ENCODE data around the gene SSBP3.

Gene SSBP3

DNA sequence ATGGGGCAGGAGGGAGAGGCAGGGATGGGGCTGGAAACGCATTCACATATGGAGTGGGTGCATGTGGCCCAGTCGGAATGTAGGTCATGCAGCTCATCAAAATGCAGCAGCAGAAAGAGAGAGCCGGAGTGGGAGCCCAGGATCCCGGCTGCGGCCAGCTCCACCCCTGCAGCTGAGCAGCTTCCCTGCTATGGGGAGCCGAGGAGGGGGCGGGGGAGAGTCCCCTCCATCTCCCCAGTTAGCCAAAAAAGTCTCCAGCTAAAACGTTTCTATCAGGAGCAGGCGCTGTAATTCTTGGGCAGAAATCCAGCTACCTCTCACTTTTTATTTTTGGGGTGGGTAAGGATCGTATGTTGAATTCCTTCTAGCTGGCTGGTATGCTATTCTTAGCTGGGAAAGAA, 166.6 kb downstream of the SSBP3 start:
- H3K79me2 ChIP-seq (ENCODE audit: insufficient read depth, low read length): no peaks in the 10 kb centered on the region
- H3K9me3 ChIP-seq (ENCODE audit: insufficient read depth, low read length): no peaks in the 10 kb centered on the region
- no peak overlapping the region for H2AFZ ChIP-seq (ENCODE audit: low read depth, low read length, severe bottlenecking)
- no peak for TF ChIP-seq EZH2phosphoT487 (conservative IDR thresholded peaks at IDR 0.05; ENCODE audit: low read length)
- TF ChIP-seq, protein P1, sequence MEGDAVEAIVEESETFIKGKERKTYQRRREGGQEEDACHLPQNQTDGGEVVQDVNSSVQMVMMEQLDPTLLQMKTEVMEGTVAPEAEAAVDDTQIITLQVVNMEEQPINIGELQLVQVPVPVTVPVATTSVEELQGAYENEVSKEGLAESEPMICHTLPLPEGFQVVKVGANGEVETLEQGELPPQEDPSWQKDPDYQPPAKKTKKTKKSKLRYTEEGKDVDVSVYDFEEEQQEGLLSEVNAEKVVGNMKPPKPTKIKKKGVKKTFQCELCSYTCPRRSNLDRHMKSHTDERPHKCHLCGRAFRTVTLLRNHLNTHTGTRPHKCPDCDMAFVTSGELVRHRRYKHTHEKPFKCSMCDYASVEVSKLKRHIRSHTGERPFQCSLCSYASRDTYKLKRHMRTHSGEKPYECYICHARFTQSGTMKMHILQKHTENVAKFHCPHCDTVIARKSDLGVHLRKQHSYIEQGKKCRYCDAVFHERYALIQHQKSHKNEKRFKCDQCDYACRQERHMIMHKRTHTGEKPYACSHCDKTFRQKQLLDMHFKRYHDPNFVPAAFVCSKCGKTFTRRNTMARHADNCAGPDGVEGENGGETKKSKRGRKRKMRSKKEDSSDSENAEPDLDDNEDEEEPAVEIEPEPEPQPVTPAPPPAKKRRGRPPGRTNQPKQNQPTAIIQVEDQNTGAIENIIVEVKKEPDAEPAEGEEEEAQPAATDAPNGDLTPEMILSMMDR (IDR thresholded peaks at IDR 0.05; ENCODE audit: insufficient read depth, low read length, poor library complexity, severe bottlenecking): no peak
- no peaks in the 10 kb centered on the region for H3K27me3 ChIP-seq (ENCODE audit: low read length)
- no peak overlapping the region for H3K9ac ChIP-seq (ENCODE audit: low read length)
- H3K4me3 ChIP-seq (ENCODE audit: insufficient read depth, low read length, poor library complexity, severe bottlenecking): no peak overlapping the region
- no peaks in the 10 kb centered on the region for H3K36me3 ChIP-seq (ENCODE audit: low read length)
- H3F3A ChIP-seq (ENCODE audit: insufficient read depth): no peaks in the 10 kb centered on the region
- no peak overlapping the region for H3K27ac ChIP-seq (ENCODE audit: low read depth, low read length)
- H3K9me2 ChIP-seq (replicated peaks; ENCODE audit: insufficient read depth, low read length): no peaks in the 10 kb centered on the region
- no peaks in the 10 kb centered on the region for H4K20me1 ChIP-seq (ENCODE audit: low read depth, low read length)
- no peak overlapping the region for H3K4me2 ChIP-seq (ENCODE audit: low read depth, low read length, poor library complexity, severe bottlenecking)

DNA sequence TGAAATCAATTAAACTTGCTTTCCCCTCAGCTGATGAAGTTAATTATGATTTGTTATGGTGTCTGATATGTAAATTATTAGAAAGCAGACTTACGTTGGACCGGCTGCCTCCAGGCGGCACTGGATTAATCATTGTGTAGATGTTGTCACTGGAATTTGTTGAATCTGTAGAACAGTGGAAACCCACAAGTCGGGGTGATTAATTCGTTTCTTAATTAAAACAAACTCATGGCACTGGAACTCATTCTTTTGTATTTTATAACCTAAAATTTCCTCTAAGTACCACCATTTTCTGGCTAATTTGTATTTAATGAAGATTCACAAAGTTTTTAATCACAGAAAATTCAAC, 167.2 kb downstream of the SSBP3 start:
- no peaks in the 10 kb centered on the region for H3K79me2 ChIP-seq (ENCODE audit: insufficient read depth, low read length)
- no peaks in the 10 kb centered on the region for H4K20me1 ChIP-seq (ENCODE audit: low read depth, low read length)
- H3F3A ChIP-seq (ENCODE audit: insufficient read depth): no peaks in the 10 kb centered on the region
- no peak overlapping the region for H3K9ac ChIP-seq (ENCODE audit: low read length)
- no peak overlapping the region for H3K4me3 ChIP-seq (ENCODE audit: insufficient read depth, low read length, poor library complexity, severe bottlenecking)
- H3K27me3 ChIP-seq (ENCODE audit: low read length): no peaks in the 10 kb centered on the region
- no peak for TF ChIP-seq EZH2phosphoT487 (conservative IDR thresholded peaks at IDR 0.05; ENCODE audit: low read length)
- TF ChIP-seq, protein P1 (IDR thresholded peaks at IDR 0.05; ENCODE audit: insufficient read depth, low read length, poor library complexity, severe bottlenecking): no peak
- no peak overlapping the region for H2AFZ ChIP-seq (ENCODE audit: low read depth, low read length, severe bottlenecking)
- H3K36me3 ChIP-seq (ENCODE audit: low read length): no peaks in the 10 kb centered on the region
- H3K27ac ChIP-seq (ENCODE audit: low read depth, low read length): no peak overlapping the region
- no peaks in the 10 kb centered on the region for H3K9me2 ChIP-seq (replicated peaks; ENCODE audit: insufficient read depth, low read length)
- no peaks in the 10 kb centered on the region for H3K9me3 ChIP-seq (ENCODE audit: insufficient read depth, low read length)
- H3K4me2 ChIP-seq (ENCODE audit: low read depth, low read length, poor library complexity, severe bottlenecking): no peak overlapping the region

DNA sequence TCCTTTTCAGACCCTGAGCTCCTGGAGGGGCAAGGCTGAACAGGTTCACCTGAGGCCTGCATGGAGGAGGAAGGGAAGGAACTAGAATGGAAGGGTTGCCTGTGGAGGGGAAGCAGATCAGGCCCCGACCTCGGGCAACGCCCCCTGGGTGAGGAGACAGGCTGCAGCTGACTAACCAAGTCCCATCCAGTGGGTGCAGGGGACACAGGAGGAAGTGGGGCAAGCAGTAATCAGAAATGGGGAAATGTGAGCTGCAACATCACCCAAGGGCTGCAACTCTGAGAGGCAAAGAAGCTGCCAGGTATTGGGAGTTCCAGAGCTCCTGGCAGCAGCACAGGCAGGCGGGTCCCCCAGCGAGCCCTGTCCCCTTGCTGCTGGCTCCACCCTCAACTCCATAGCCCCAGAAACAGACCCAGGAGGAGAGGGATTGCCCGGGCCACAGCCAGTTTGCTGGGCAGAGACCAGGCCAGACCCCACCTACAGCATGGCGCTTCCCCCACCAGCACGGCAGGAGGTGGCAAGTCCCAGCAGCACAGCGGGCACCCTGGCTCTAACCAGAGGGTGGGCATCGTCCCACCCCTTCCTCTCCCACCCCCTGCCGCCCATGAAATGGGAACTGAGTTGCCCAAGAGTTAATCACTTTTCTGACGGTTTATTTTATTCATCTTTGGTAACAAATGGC, 167.7 kb downstream of the SSBP3 start:
- H3K4me2 ChIP-seq (ENCODE audit: low read depth, low read length, poor library complexity, severe bottlenecking): no peak overlapping the region
- H3K27ac ChIP-seq (ENCODE audit: low read depth, low read length): no peak overlapping the region
- no peaks in the 10 kb centered on the region for H3K9me2 ChIP-seq (replicated peaks; ENCODE audit: insufficient read depth, low read length)
- no peak overlapping the region for H3K9ac ChIP-seq (ENCODE audit: low read length)
- no peak overlapping the region for H2AFZ ChIP-seq (ENCODE audit: low read depth, low read length, severe bottlenecking)
- no peaks in the 10 kb centered on the region for H3K9me3 ChIP-seq (ENCODE audit: insufficient read depth, low read length)
- TF ChIP-seq, protein P1 (IDR thresholded peaks at IDR 0.05; ENCODE audit: insufficient read depth, low read length, poor library complexity, severe bottlenecking): no peak
- TF ChIP-seq EZH2phosphoT487 (conservative IDR thresholded peaks at IDR 0.05; ENCODE audit: low read length): no peak
- H4K20me1 ChIP-seq (ENCODE audit: low read depth, low read length): no peaks in the 10 kb centered on the region
- H3K79me2 ChIP-seq (ENCODE audit: insufficient read depth, low read length): no peaks in the 10 kb centered on the region
- H3K36me3 ChIP-seq (ENCODE audit: low read length): no peaks in the 10 kb centered on the region
- no peak overlapping the region for H3K4me3 ChIP-seq (ENCODE audit: insufficient read depth, low read length, poor library complexity, severe bottlenecking)
- H3F3A ChIP-seq (ENCODE audit: insufficient read depth): no peaks in the 10 kb centered on the region
- no peaks in the 10 kb centered on the region for H3K27me3 ChIP-seq (ENCODE audit: low read length)
